GM21529 (cell line): Measurements from ENCODE around the gene OGA.
"Not testable (repeated sequence)": the region's sequence is repeated elsewhere in the genome, so short reads cannot be mapped to it uniquely, and the experiment has no call there.

Experiments
- ATAC-seq: cut with Tn5 transposase; IDR thresholded peaks from one replicate; pipeline ENCODE4 v1.9.1; 2021; ENCODE audit not compliant: unreplicated experiment

Gene OGA

GRCh38 chr10:101807158-101807557 lies 11.1 kb downstream of the OGA start:
- ATAC-seq: no peak

- no peak for ATAC-seq
Observed at GRCh38 chr10:101803511-101803910, 14.7 kb downstream of the OGA start.

- ATAC-seq: no peak
Observed at GRCh38 chr10:101797403-101798059, 20.7 kb downstream of the OGA start.

GRCh38 chr10:101793526-101793925 lies 24.7 kb downstream of the OGA start:
- ATAC-seq: no peak

- ATAC-seq: no peak
Observed at GRCh38 chr10:101789686-101790085, 28.6 kb downstream of the OGA start.

GRCh38 chr10:101789231-101789630 lies 29.0 kb downstream of the OGA start:
- not testable (repeated sequence) for ATAC-seq

- no peak for ATAC-seq
Observed at GRCh38 chr10:101785801-101786200, 32.4 kb downstream of the OGA start.

GRCh38 chr10:101784558-101784957 lies 33.7 kb downstream of the OGA start:
- no peak for ATAC-seq

- no peak for ATAC-seq
Observed at GRCh38 chr10:101783736-101784118, 34.5 kb downstream of the OGA start.

- peak; percentile 60 for ATAC-seq
Observed at GRCh38 chr10:101782811-101783735, 35.2 kb downstream of the OGA start, which contains the start of gene NPM3. NPM3 (minus strand) TSS chr10:101783446; CDS start chr10:101783390, 56 bp downstream.

- ATAC-seq: no peak
Observed at GRCh38 chr10:101781984-101782810, 36.0 kb downstream of the OGA start.

GRCh38 chr10:101781655-101781983 lies 36.6 kb downstream of the OGA start:
- ATAC-seq: no peak

- no peak for ATAC-seq
Observed at GRCh38 chr10:101780818-101781654, 37.2 kb downstream of the OGA start.

- ATAC-seq: no peak
Observed at GRCh38 chr10:101780187-101780817, 37.9 kb downstream of the OGA start.

GRCh38 chr10:101779544-101780186 lies 38.6 kb downstream of the OGA start:
- ATAC-seq: peak; percentile 35

- no peak for ATAC-seq
Observed at GRCh38 chr10:101778781-101779543, 39.3 kb downstream of the OGA start.

GRCh38 chr10:101778151-101778780 lies 40.0 kb downstream of the OGA start:
- ATAC-seq: no peak

GRCh38 chr10:101777619-101778145 lies 40.6 kb downstream of the OGA start:
- no peak for ATAC-seq
